ENCODE data around the gene HLA-DQA2.
"Not testable (repeated sequence)": the region's sequence is repeated elsewhere in the genome, so short reads cannot be mapped to it uniquely, and the experiment has no call there.

Gene HLA-DQA2

DNA sequence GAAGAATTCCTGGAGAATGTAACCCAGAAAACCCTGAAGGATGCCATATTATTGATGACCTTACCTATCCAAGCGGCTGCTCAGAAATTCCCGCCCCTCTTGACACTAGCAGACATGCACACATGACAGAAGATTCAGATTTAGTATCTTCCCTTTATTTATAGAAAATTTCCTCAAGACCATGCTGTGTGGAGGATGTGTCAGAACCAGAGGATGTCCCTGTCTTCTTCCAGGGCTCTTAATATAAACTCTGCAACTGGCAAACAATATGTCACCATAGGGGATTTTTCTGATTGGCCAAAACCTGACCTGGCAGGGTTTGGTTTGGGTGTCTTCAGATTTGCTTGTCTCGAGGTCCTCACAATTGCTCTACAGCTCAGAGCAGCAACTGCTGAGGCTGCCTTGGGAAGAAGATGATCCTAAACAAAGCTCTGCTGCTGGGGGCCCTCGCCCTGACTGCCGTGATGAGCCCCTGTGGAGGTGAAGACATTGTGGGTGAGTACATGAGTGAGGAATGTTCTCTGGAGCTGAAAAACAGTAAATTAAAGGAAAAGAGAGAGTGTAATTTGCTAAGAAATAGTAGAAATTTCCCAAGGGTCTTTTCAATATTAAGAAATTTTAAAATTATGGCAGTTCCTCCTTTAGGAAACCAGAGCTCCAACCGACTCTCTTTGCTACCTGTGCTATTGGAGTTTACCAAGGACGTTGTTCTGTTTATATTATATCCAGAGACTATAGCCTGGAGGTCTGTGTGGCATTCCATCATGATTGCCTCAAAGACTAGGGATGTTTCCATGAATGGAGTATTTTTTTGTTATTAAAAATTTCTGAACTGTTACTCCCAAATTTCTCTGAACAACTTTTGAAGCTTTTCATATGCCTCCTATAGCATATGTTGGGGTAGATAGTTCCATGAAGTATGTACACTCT, at the start of gene HLA-DQA2:
TSS of gene HLA-DQA2 (plus strand) at position 361 of the 930 bp plus-strand sequence. CDS start at position 414, 53 bp downstream.
- DNase-seq (ENCODE audit: low read depth in 2 of 2), result no peak

- DNase-seq (ENCODE audit: low read depth in 2 of 2), result peak; percentile 9 to 26
These were observed 49.2 kb upstream of the HLA-DQA2 start for GRCh38 chr6:32692019-32692418.

- no peak for DNase-seq (ENCODE audit: low read depth in 2 of 2)
These were observed 44.2 kb upstream of the HLA-DQA2 start for GRCh38 chr6:32697031-32697430.

GRCh38 chr6:32700391-32701040, 40.7 kb upstream of the HLA-DQA2 start:
- DNase-seq (ENCODE audit: low read depth in 2 of 2), result peak; percentile 2 to 6

- DNase-seq (ENCODE audit: low read depth in 2 of 2), result no peak
These were observed 37.8 kb upstream of the HLA-DQA2 start for GRCh38 chr6:32703347-32703746.

- not testable (repeated sequence) for DNase-seq (ENCODE audit: low read depth in 2 of 2)
These were observed 36.0 kb upstream of the HLA-DQA2 start for GRCh38 chr6:32705164-32705563.

GRCh38 chr6:32709625-32710024, 31.6 kb upstream of the HLA-DQA2 start:
- no peak for DNase-seq (ENCODE audit: low read depth in 2 of 2)

- DNase-seq (ENCODE audit: low read depth in 2 of 2), result no peak
These were observed 27.9 kb upstream of the HLA-DQA2 start for GRCh38 chr6:32713241-32713640.

DNA sequence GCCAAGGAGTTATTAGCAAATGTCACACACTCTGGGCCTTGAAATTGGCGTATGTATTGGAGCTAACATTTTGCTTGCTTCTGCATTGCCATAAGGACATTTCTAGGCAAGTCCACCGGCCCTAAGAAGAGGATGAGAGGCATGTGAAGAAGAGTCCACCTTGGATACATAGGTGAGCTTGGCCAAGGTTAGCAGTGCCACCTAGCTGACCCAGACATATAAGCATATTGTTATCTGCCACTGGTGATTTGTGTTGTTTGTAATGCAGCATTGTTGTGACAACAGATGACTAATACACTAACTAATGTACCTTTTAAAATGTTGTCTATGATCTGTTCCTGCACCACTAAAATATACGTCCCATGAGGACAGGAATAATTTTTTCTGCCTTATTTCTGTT, 24.8 kb upstream of the HLA-DQA2 start:
- DNase-seq (ENCODE audit: low read depth in 2 of 2), result no peak

- DNase-seq (ENCODE audit: low read depth in 2 of 2), result no peak
These were observed 22.3 kb upstream of the HLA-DQA2 start for GRCh38 chr6:32718879-32719278.

- DNase-seq (ENCODE audit: low read depth in 2 of 2), result no peak
These were observed 3.1 kb upstream of the HLA-DQA2 start for GRCh38 chr6:32738126-32738525.

GRCh38 chr6:32742374-32742773, 1.2 kb downstream of the HLA-DQA2 start:
- no peak for DNase-seq (ENCODE audit: low read depth in 2 of 2)

- no peak for DNase-seq (ENCODE audit: low read depth in 2 of 2)
These were observed 3.6 kb downstream of the HLA-DQA2 start for GRCh38 chr6:32744776-32745175.

DNA sequence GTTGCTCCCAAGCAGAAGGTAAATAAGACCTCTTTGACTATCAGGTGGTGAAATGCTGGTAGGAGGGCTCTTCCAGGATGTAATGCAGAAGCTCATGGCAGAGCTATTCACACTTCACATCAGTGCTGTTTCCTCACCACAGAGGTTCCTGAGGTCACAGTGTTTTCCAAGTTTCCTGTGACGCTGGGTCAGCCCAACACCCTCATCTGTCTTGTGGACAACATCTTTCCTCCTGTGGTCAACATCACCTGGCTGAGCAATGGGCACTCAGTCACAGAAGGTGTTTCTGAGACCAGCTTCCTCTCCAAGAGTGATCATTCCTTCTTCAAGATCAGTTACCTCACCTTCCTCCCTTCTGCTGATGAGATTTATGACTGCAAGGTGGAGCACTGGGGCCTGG, 4.5 kb downstream of the HLA-DQA2 start:
- DNase-seq (ENCODE audit: low read depth in 2 of 2), result not testable (repeated sequence)

DNA sequence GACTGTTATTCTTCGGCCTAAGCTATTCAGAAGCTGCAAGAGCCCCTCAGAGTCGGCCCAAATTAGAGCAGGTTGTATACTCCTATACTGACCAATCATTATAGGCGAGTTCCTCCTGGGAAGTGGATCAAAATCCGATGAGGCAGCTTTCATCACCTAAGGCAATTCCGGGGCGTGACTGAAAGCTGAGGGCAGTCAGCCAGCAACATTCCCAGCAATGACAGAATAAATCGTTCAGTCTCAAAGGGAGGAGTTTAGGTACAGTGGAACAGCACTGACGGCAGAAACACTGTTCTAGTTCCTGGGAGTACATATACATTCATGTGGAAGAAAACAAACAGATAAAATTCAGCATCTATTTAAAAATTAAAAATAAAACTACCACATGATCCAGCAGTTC, 11.4 kb downstream of the HLA-DQA2 start:
- no peak for DNase-seq (ENCODE audit: low read depth in 2 of 2)

- DNase-seq (ENCODE audit: low read depth in 2 of 2), result no peak
These were observed 18.5 kb downstream of the HLA-DQA2 start for GRCh38 chr6:32759669-32760068.

GRCh38 chr6:32761072-32761471, 19.9 kb downstream of the HLA-DQA2 start:
- no peak for DNase-seq (ENCODE audit: low read depth in 2 of 2)

- DNase-seq (ENCODE audit: low read depth in 2 of 2), result no peak
These were observed 20.4 kb downstream of the HLA-DQA2 start for GRCh38 chr6:32761548-32761947.

GRCh38 chr6:32763421-32763820, 22.2 kb downstream of the HLA-DQA2 start, which contains the start of gene HLA-DQB2:
HLA-DQB2 (minus strand) TSS chr6:32763532; CDS start chr6:32763470, 62 bp downstream.
- DNase-seq (ENCODE audit: low read depth in 2 of 2), result no peak

DNA sequence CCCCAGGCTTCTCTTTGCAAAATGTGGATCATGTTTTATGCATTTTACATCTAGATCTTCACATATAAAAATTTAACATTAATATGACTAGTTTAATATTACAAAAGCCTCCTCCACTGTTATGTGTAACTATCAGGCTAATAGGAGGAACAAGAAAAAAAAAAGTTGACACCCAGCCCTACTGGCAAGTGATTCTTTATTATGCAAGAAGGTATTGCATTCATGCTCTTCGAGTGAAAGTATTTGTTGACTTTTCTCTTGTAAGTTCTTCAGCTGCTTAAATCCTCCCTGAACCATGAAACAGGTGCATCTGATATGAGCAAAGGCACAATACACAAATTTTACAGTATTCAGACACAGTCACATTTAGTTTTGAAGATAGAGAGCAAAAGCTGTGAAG, 22.9 kb downstream of the HLA-DQA2 start:
- DNase-seq (ENCODE audit: low read depth in 2 of 2), result no peak

- DNase-seq (ENCODE audit: low read depth in 2 of 2), result no peak
These were observed 31.5 kb downstream of the HLA-DQA2 start for GRCh38 chr6:32772656-32773055.

DNA sequence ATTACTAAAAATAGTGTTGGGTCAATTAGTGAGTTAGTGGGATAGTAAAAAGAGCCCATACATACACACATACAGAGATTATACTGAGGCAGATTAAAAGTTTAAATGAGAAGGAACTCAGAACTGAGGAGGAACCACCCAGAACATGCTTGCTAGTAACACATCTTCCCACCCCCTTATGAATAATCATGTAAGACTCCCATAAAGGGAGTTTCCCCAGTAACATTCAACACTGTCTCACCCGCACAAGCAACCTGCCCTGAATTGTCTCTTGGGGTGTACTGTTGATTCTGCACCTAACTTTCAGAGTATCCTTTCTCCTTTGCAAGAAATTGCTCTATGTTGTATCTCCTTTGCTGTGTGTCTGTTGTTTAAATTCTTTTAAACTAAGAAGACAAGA, 33.2 kb downstream of the HLA-DQA2 start:
- no peak for DNase-seq (ENCODE audit: low read depth in 2 of 2)

DNA sequence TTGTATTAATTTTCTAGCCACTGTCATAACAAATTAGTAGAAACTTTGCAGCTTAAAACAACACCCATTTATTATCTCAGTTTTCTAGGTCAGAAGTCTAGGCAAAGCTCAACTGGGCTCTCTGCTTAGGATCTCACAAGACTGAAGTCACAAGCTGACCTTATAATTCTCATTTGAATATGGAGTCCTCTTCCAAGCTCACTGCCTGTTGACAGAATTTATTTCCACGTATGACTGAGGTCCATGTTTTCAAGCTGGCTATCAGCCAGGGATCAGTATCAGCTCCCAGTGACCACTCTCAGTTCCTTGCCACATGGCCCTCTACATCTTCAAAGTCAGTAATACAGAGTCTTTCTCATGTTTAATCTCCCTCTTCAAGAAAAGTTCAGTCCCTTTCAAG, 33.9 kb downstream of the HLA-DQA2 start:
- DNase-seq (ENCODE audit: low read depth in 2 of 2), result no peak
